Caco-2 (cell line): ENCODE data around the gene RERE. TPM values are rescaled to one million over a fixed set of nuclear protein-coding genes. Genes with fewer than 3 reads are reported as not detected.
A peak's percentile ranks its signal among the peaks of the same experiment; 100 is the strongest.

ENCODE experiments used
- BruUV-seq: library from RNA; stranded (reverse); fragments of 400-500 nt; replicated peaks from 2 replicates; lab custom pipeline; 2021; lab: Mats Ljungman, UMichigan
- CTCF ChIA-PET: fragments of 300-600 bp; sonication (Branson Sonifier 250); formaldehyde crosslinking; loops from one replicate; lab custom pipeline; 2022; ENCODE audit warnings: antibody characterized with exemption; lab: Charles Lee
- POLR2A ChIA-PET: fragments of 300-600 bp; sonication (Branson Sonifier 250); formaldehyde crosslinking; loops from one replicate; lab custom pipeline; 2022; ENCODE audit warnings: antibody characterized with exemption; lab: Charles Lee
- DNase-seq, 2 experiments: peaks; one replicate each; pipeline versions ENCODE4 v3.0.0 to v3.0.0-alpha.2; 2020 to 2022
- H3K27me3 ChIP-seq: replicated peaks from 2 replicates; pipeline ENCODE4 v1.6.0; 2011; ENCODE audit warnings: low read length; ENCODE audit not compliant: control insufficient read depth, insufficient read depth
- H3K36me3 ChIP-seq: 2 replicates; pipeline ENCODE4 v1.5.1; 2011; ENCODE audit warnings: low read length; ENCODE audit not compliant: control insufficient read depth, insufficient read depth
- H3K4me1 ChIP-seq: fragments of 250-450 bp; sonication (Bioruptor Pico); 2 replicates; pipeline ENCODE4 v1.5.1; 2020; ENCODE audit warnings: mild to moderate bottlenecking
- H3K4me3 ChIP-seq: 2 replicates; pipeline ENCODE4 v1.5.1; 2011; ENCODE audit warnings: low read depth, mild to moderate bottlenecking, control low read depth, low read length
- H3K9me3 ChIP-seq: fragments of 250-450 bp; sonication (Bioruptor Pico); 2 replicates; pipeline ENCODE4 v1.5.1; 2020; ENCODE audit warnings: mild to moderate bottlenecking, moderate library complexity
- H3K27ac Mint-ChIP-seq: one replicate; pipeline ENCODE4 v1.8.0; 2022; ENCODE audit warnings: mixed read lengths; ENCODE audit not compliant: unreplicated experiment
- H3K27me3 Mint-ChIP-seq: one replicate; pipeline ENCODE4 v1.8.0; 2022; ENCODE audit warnings: mixed read lengths; ENCODE audit not compliant: insufficient read depth, unreplicated experiment
- H3K36me3 Mint-ChIP-seq: one replicate; pipeline ENCODE4 v1.8.0; 2022; ENCODE audit warnings: mild to moderate bottlenecking, mixed read lengths; ENCODE audit not compliant: insufficient read depth, unreplicated experiment
- H3K4me1 Mint-ChIP-seq: one replicate; pipeline ENCODE4 v1.8.0; 2022; ENCODE audit warnings: low read depth, mixed read lengths; ENCODE audit not compliant: unreplicated experiment
- H3K4me3 Mint-ChIP-seq: one replicate; pipeline ENCODE4 v1.8.0; 2022; ENCODE audit warnings: mild to moderate bottlenecking, moderate library complexity, mixed read lengths; ENCODE audit not compliant: unreplicated experiment
- H3K9me3 Mint-ChIP-seq: one replicate; pipeline ENCODE4 v1.8.0; 2022; ENCODE audit warnings: mixed read lengths; ENCODE audit not compliant: unreplicated experiment
- CTCF ChIP-seq, 2 experiments: fragments of 200-600 bp in 1 of 2; IDR thresholded peaks; 1 replicate in 1 of 2; 2 replicates in 1 of 2; pipeline versions ENCODE4 v1.5.1 to v1.8.0; 2011 to 2022; ENCODE audit warnings: antibody characterized with exemption in 1 of 2, control low read depth in 1 of 2, inconsistent platforms in 1 of 2, low read depth in 1 of 2, low read length in 1 of 2, mild to moderate bottlenecking in 1 of 2, moderate library complexity in 1 of 2; ENCODE audit not compliant: insufficient read depth in 1 of 2, severe bottlenecking in 1 of 2, unreplicated experiment in 1 of 2
- intact Hi-C: fragments of 100-400 bp; cut with micrococcal nuclease; formaldehyde crosslinking; loops from one replicate; pipeline ENCODE4 v1.10.0; 2022; ENCODE audit not compliant: unreplicated experiment
- total RNA-seq: library from RNA; stranded (reverse); gene quantifications from 2 replicates; pipeline ENCODE4 v1.2.3, GENCODE V29; 2022

Gene RERE
- total RNA-seq, 1 experiment from 2014 or later = 85.2 TPM

- no peak for TF ChIP-seq CTCF (IDR thresholded peaks at IDR 0.05; ENCODE audit: insufficient read depth in 1 of 2, low read depth in 1 of 2, low read length in 1 of 2, severe bottlenecking in 1 of 2, unreplicated experiment in 1 of 2)
- no TSS peak for BruUV-seq
- H3K4me1 Mint-ChIP-seq = peaks cover 14% of the 10 kb centered on the region
- no peaks in the 10 kb centered on the region for H3K27me3 Mint-ChIP-seq
- H3K27me3 ChIP-seq = no peaks in the 10 kb centered on the region
- intact Hi-C loops = no loop called here
- no peak overlapping the region for H3K4me3 Mint-ChIP-seq
- H3K4me1 ChIP-seq = peaks cover 8% of the 10 kb centered on the region
- CTCF ChIA-PET = interaction anchor here (0.6 to 0.7 kb wide), 2 partner anchors 155 to 385 kb away, joined by 3 to 5 read pairs; no protein-coding TSS in a partner anchor
- H3K4me3 ChIP-seq = no peak overlapping the region
- no peak overlapping the region for H3K27ac Mint-ChIP-seq
- peaks cover 16% of the 10 kb centered on the region for H3K36me3 Mint-ChIP-seq
- H3K36me3 ChIP-seq = no peaks in the 10 kb centered on the region
- H3K9me3 ChIP-seq = no peaks in the 10 kb centered on the region
- no peaks in the 10 kb centered on the region for H3K9me3 Mint-ChIP-seq
- DNase-seq = no peak
- POLR2A ChIA-PET = no interaction called here
These were observed 346.0 kb downstream of the RERE start for GRCh38 chr1:8471451-8471850.

GRCh38 chr1:8468751-8469150 is 348.7 kb downstream of the RERE start:
- Histone ChIP-seq H3K4me3 (no peak overlapping the region), H3K9me3 (no peaks in the 10 kb centered on the region), H3K27me3 (no peaks in the 10 kb centered on the region), H3K4me1 (peaks cover 32% of the 10 kb centered on the region), H3K36me3 (no peaks in the 10 kb centered on the region)
- Mint-ChIP-seq H3K4me1 (peaks cover 35% of the 10 kb centered on the region), H3K27me3 (no peaks in the 10 kb centered on the region), H3K4me3 (no peak overlapping the region), H3K9me3 (no peaks in the 10 kb centered on the region), H3K36me3 (peaks cover 39% of the 10 kb centered on the region), H3K27ac (peak overlapping the region; percentile 14)
- intact Hi-C loops = no loop called here
- TF ChIP-seq CTCF (IDR thresholded peaks at IDR 0.05; ENCODE audit: insufficient read depth in 1 of 2, low read depth in 1 of 2, low read length in 1 of 2, severe bottlenecking in 1 of 2, unreplicated experiment in 1 of 2) = no peak
- ChIA-PET POLR2A (interaction anchor here (0.6 kb wide), 1 partner anchor 257 kb away, joined by 16 read pairs; no protein-coding TSS in a partner anchor), CTCF (interaction anchor here (1.2 kb wide), 1 partner anchor 60 kb away, joined by 4 read pairs; no protein-coding TSS in a partner anchor)
- no TSS peak for BruUV-seq
- DNase-seq = no peak

GRCh38 chr1:8467308-8467707 is 350.1 kb downstream of the RERE start:
- Histone ChIP-seq H3K27me3 (no peaks in the 10 kb centered on the region), H3K9me3 (no peaks in the 10 kb centered on the region), H3K36me3 (no peaks in the 10 kb centered on the region; the same call in 1 of the 2 replicates), H3K4me1 (peaks cover 32% of the 10 kb centered on the region), H3K4me3 (no peak overlapping the region)
- intact Hi-C loops = no loop called here
- TF ChIP-seq CTCF (IDR thresholded peaks at IDR 0.05; ENCODE audit: insufficient read depth in 1 of 2, low read depth in 1 of 2, low read length in 1 of 2, severe bottlenecking in 1 of 2, unreplicated experiment in 1 of 2) = no peak
- ChIA-PET CTCF (no interaction called here), POLR2A (no interaction called here)
- BruUV-seq = no TSS peak
- Mint-ChIP-seq H3K27ac (peak overlapping the region; percentile 63), H3K27me3 (no peaks in the 10 kb centered on the region), H3K36me3 (peaks cover 40% of the 10 kb centered on the region), H3K4me3 (no peak overlapping the region), H3K4me1 (peaks cover 42% of the 10 kb centered on the region), H3K9me3 (no peaks in the 10 kb centered on the region)
- DNase-seq = no peak
